Activated naive CD4-positive, alpha-beta T cell treated with anti-CD3 and anti-CD28 coated beads, Interleukin-2, amount 50 U/mL, for 16 hours (primary cell): ENCODE results near the gene LDLRAD3.
"Not testable (repeated sequence)": the region's sequence is repeated elsewhere in the genome, so short reads cannot be mapped to it uniquely, and the experiment has no call there.

Experiments
- DNase-seq: peaks from one replicate; pipeline ENCODE4 v3.0.0-alpha.2; 2020

LDLRAD3 gene

DNA sequence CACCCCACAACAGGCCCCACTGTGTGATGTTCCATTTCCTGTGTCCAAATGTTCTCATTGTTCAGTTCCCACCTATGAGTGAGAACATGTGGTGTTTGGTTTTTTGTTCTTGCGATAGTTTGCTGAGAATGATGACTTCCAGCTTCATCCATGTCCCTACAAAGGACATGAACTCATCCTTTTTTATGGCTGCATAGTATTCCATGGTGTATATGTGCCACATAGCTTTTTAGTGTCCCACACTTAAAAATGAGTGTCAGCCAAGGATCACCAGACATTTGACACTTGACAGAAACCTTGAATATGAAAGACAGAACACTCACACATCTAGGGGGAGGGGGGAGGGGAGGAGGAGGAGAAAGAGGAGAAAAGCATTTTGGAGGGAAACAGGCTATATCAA lies 245.9 kb downstream of the LDLRAD3 start:
- DNase-seq: not testable (repeated sequence)

DNA sequence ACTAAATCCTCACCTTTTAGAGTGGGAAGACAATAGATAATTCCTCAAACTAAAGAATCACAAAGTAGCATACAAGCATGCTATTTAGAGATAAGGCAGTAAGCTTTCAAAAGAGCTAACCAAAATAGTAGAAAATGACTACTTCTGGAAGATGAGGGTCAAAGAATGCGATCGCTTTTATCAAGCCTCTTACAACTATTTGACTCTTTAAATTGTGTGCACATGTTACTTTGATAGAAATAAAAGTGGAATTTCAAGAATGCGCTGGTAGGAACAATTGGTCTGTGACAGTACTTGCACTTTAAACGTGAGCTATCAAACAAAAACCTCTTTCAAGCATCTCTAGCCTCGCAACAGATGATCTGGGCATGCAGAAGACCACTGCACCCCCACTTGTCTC lies 248.1 kb downstream of the LDLRAD3 start:
- no peak for DNase-seq

DNA sequence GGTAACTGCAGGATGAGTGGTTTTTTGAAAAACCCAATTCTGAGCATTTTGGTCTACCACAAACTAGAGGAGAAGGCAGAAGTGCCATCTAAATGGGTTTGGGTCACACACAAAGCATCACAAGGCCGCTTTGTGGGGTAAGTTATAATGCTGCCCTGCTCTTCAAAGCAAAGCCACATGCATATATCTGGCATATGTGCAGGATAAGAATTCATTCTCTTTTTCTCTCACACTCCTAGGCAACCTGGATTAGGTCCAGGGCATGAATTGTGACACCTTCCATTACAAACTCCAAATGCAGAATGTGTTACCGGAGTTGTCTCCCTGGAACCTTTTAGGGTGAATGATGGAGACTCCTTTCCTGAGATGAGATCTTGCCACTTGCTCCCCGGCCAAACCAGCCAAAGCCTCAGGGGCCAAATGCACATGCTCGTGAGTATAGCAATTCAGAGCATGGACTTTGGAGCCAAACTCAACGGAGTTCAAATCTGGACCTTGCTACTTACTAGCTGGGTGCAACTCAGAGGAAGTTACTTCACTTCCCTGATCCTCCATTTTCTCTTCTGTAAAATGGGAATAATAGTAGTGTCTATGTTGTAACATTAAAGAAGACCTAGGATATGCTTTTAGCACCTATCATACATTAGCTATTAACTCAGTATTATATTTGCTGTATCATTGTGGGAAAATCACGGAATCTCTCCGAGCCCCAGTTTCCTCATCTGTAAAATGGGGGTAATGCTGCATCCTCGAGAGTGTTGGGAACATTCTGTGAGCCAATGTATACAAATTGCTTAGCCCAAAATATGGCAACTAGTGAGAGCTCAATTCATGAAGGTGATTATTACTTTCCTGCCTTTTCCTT lies 248.8 kb downstream of the LDLRAD3 start:
- no peak for DNase-seq

DNA sequence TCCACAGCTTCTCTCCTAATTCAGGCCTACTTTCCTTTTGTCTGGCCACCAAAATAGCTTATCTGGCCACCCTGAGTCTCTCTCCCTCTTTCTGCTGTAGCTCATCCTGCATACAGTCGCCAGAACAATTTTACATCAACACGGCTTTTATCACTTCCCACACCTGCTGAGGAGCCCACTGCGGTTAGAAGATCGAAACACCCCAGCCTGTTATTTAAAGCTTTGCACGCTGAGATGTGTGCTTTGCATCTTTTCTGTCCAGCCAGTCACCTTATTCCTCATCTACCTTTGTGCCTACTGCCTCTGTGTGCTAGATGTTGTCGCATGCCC lies 249.4 kb downstream of the LDLRAD3 start:
- no peak for DNase-seq

DNA sequence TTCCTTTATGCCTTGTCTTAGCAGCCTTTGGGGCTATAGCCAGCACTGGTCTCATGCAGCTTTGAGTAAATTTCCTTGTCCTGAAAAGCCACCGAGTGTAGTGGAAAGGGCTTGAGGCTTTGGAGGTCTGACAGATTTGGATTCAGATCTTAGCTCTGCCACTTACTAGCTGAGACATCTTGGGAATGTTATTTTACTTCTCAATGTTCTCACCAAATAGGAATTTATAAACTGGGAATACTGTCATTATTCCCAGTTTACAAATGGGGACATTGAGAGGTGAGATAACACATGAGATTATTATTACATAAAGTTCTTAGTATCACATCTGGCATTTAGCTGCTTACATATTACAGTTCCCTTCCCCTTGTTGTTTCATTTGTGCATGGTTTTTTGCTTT lies 249.9 kb downstream of the LDLRAD3 start:
- DNase-seq: no peak

DNA sequence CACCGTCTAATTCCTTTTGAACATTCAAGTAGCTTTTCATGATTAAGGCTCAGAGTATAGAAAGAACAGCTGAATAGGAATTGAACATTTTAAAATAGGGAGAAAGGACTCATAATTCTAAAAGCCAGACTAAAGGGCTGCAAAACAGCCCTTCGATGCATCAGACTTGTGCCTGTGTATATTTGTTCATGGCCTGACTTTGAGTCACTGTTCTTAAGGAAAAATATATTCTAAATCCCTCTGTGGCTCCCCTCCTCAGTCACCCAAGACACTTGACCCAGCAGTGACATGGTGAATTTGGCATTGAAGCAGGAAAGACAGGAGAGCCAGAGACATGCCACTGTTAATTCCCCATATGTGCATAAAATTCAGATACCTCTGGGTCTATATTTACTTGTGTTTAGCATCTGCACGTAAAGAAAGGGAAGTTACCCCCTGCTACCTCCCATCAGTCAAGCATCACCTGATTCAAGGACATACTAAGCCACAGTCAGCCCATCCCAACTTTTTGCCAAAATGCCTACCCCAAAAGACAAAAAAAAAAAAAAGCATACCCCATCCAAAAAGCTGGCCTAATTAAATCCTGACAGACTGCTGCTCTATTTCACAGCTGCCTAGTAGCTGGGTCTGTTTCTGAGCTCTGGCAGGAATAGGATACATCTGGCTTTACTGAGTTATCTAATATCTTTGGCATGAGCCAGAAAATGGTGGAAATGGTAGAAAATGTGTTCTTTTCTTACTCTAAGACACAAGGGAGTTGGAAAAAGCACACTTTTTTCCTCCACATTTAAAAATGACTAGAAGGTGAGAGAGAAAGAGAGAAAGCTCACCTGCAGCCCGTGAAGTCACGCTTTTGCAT lies 251.9 kb downstream of the LDLRAD3 start:
- no peak for DNase-seq

DNA sequence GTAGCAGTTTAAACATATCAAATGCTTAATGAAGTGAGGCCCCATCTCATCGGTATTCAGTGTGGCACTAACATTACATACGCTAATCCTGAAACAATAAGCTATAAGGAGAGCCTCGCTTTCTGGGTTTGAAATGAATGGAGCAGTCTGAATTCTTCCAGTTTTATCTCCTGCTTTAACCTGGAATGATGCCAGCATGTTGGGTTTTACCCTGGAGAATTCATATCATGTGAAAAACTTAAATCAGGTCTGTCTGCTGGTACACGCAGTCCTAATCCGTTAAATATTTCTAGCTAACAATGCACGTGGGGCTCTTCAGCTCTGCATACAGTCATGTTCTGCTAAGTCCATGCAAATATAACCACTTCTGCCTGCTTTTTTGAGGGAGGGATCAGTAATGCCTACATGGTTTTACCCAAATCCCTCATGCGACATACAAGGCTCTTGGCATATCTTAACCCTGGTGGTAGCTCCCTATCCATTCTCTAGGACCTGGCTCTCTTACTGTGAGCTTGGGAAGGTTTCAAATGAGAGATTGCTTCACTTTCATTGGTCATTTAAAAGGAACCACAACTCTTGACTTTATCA lies 252.6 kb downstream of the LDLRAD3 start:
- DNase-seq: no peak

DNA sequence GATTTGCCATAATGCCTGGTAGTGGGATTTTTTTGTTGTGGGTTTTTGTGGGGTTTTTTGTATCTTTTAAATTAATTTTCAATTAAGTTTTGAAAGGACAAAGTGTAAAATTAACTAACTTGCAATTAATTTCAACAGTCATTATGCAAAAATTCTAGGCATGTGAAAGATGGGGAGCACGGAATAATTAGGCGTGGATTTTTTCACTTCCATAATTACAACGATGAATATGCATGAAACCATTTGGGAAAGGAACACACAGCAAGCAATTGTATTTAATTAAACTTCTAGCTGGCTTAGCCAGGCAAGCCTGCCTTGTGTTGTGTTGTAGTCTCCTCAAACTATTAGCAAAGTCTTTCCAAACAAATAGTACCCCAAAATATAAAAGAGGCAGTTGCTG lies 257.5 kb downstream of the LDLRAD3 start:
- DNase-seq: no peak

DNA sequence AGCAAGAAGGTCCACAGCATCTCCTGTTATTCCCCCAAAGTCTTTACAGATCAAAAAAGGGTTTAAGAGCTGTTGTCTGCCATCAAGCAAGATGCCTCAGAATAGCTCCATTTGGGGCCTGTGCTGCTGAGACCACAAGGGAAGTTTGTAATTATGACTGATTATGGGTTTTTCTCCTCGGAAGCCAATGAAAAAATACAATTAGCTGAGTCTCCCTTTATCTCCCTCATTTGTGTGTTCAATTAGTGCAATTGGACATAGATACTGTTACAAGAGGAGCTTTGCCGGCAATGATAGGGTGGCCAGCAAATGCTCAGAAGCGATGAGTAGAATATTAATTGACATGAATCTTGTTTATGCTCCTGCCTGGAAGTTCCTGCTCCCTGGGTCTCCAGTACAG lies 261.7 kb downstream of the LDLRAD3 start:
- DNase-seq: no peak

DNA sequence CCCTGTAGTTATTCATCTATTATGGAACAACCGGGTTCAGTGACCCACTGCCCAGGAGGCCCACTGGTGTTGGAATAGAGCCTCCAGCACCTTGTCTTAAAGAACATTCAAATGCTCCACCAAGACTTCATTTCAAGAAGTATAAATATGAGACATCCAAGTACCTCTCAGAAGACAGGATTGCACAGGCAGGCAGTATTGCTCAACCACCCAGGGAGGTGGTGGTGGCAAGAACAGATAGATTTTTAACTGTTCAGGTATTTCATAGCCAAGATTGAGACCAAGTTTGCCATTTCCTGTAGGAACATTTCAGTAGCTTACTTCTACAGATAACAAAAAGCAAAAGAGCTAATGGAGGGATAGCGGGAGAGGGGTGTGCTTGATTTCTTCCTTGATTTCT lies 266.7 kb downstream of the LDLRAD3 start:
- no peak for DNase-seq

DNA sequence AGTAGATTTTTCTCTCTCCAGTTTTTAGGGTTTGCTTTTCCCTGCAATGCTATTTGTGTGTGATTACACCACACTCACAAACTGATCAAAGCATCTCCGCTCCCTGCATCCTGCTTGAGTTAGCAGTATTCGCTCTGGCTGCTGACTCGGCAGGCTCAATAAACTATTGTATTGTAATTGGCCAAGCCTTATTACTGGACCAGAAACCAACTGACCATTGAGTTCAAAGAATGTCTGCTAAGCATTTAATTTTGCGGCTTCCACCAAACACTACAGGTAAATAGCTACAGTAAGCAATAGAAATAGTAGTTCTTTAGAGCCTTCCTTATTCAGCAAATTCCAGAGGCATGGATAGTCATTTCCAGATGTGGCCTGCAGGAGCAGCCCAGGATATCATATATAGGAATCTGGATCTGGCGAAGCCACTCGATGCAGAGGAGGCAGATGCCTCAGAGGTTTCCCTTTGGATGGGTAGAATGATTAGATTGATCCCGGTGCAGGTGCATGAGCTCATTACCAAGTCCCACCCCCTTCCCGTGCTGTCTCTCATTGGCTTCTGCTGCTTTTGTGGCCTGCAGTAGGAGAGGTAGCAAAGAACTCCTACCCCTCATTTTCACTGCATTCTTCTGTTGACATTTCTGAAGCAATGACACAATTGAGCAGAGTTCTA lies 268.0 kb downstream of the LDLRAD3 start:
- DNase-seq: no peak

DNA sequence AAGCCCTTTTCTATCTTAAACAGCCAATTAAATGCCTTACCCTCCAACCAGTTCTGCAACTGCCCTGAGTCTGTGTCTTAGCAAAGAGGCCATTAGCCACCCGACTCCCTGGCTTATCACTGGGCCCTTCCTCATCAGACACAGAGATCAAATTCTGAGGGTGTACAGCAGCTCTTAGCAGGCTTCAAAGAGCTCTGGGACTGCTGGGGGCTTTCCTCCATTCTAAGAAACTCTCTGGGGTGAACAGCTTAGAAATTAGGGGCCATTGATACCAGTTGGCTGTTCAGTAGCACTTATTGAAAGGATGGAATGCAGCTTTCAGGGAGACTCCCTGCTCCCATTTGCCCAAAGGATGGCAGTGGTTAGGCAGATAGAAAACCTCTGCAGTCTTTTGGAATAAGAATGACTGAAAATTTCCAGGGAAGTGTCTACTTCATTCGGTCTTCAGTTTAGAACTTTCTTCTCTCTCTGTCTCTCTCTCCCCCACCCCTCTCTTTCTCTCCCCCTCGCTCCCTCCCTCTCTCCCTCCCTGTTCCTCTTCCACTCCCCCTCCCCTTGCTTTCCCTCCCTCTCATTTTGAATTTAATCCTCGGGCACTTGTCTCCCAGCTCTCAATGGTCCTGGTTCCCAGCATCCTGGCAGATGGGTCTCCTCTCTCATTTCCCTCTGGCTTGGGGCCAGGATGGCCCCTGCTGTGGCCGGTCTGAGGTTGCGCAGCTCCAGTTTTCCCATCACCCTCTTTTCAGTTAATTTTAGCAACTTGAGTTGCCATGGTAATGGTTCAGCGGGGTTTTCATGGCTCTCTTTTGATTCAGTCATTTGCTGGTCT lies 268.9 kb downstream of the LDLRAD3 start:
- DNase-seq: no peak

DNA sequence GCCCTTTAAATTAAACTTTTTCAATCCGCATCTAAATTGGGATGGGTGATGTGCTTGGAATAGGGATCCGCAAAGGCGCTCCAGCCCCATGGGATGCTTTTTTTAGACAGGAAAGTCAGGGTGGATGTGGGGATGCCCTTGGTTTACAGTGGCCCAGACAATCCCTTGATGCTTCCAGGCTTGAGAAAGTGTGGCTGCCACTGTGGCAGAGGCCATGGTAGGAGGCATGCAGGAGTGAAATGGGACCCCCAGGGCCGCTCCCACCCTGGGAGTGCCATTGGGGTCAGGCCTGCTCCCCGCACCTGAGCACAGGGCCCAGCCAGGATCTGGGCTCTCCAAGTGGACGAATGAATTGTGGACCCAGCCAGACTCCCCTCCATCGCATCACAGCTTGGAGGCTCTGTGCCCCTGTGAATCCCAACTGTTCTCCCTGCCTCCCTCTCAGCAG lies 269.6 kb downstream of the LDLRAD3 start:
- DNase-seq: no peak

DNA sequence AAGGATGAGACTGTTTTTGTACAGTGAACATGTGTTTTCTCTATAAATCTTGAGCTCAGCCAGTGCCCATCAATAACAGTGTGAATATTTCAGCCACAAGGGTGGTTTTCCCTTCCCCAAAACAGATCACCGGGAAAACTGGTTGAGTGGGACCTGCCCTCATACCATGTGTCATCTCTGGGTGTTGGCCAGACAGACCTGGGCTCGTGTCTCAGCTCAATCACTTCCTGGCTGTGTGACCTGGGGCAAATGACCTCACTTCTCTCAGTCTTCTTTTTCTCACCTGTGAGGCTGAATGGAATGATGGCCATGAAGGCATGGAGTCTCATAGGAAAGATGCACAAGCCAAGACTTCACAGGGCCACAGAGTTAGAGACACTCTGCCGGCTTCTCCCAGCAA lies 270.6 kb downstream of the LDLRAD3 start:
- no peak for DNase-seq

DNA sequence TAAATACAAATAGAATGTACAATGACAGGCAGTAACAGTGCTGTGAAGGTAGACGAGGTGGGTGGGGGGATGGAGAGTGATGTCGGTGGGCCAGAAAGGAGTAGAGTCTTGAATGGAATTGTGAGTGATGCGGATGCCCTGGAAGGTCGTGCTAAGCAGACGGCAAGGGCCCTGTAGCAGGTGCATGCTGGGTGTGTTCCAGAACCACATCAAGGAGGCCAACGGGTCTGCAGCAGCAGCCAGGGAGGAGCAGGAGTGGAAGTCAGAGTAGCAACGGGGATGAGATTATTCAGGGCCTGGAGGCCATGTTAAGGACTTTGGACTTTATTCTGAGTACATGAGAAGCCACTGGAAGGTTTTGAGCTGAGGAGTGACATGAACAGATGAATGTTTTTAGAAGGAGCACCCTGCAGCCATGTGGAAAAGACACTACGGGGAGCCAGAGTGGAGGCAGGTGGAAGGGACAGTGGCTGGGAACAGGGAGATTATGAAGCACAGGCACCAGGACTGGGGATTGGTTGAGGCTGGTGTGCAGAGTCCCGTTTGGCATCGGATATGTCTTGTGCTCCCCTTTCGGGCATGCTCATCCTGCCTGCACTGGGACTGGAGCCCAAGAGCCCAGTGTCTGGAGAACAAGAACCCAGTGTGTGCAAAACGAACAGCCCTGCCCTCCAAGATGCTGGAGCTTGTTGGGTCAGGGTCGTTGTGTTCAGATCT lies 271.3 kb downstream of the LDLRAD3 start:
- DNase-seq: no peak

DNA sequence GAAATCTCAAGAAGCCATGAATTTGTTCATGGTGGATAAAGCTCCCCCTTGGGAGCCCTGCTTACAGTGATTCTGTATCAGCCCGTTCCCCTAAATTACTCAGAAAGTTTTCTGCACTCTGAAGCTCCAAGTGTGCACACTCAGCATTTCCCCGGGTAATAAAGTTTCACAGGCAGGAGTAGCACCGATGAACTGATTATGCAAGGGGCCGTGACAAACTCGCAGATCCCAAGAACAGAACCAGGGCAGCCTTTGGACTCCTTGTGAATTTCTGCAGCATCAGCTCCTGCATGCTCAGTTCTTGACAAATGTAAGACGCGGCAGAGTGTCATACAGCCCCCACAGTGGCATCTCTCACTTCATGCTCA lies 271.8 kb downstream of the LDLRAD3 start:
- no peak for DNase-seq

DNA sequence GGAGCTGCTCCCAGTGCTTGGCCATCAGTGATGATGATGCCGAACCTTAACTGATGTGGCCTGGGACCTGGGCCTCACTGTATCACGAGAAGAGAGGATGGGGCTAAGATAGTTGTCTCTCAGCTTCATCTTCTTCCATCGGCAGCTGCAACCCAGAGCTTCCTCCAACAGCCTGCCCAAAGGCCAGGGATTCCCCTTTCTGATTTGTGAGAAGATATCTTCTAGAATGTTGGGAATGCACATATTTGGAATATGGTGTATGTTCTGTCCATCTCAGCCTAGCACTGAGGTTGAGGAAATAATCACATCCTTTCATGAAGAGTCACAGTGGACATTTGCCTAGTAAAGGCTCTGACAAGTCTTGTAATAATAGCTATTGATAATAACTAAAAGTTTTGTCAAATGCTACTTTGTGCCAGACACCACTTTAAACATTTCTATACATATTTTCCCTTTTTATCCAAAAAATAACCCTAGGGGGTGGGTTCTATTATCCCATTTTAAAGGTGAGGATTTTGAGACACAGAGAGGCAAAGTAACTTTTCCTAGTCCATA lies 272.3 kb downstream of the LDLRAD3 start:
- DNase-seq: no peak

DNA sequence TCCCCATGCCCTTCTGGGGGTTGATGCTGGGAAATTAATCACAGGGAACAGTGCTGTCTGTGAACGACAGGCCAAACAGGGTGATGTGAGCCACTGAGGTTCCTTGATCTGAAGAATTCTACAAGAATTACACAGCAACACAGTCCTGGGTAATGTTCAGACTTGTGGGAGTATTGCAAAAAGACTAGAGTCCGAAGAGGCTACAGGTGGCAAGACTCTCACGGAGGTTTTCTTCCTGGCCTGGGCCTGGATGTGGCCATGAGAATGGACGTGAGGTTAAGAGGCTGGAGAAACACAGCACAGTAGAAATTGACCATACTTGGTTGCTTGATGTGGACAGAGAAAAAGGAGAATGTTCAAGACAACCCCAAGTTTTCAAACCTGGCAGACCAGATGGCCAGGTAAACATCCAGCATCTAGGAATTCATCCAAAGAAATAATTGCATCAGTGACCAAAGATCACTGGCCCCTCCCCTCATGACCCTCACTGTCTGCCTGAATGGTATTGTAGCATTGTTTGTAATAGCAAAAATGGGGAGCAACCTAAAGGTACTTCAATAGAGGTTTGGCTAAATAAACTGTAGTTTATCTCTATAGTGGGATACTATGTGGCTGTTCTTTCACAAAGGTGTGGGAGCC lies 274.5 kb downstream of the LDLRAD3 start:
- no peak for DNase-seq

DNA sequence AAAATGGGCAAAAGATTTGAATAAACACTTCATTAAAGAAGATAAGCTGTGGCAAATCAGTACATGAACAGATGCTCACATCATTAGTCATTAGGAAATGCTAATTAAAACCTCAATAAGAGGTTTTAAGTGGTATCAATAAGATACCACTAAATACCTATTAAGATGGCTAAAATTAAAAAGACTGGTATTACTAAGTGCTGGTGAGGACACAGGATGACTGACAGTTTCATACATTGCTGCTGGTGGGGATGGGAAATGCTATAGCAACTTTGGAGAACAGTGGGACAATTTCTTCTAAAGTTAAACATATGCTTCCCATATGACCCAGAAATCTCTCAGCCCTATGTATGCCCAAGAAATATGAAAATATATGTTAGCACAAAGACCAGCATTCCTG lies 276.1 kb downstream of the LDLRAD3 start:
- DNase-seq: no peak

DNA sequence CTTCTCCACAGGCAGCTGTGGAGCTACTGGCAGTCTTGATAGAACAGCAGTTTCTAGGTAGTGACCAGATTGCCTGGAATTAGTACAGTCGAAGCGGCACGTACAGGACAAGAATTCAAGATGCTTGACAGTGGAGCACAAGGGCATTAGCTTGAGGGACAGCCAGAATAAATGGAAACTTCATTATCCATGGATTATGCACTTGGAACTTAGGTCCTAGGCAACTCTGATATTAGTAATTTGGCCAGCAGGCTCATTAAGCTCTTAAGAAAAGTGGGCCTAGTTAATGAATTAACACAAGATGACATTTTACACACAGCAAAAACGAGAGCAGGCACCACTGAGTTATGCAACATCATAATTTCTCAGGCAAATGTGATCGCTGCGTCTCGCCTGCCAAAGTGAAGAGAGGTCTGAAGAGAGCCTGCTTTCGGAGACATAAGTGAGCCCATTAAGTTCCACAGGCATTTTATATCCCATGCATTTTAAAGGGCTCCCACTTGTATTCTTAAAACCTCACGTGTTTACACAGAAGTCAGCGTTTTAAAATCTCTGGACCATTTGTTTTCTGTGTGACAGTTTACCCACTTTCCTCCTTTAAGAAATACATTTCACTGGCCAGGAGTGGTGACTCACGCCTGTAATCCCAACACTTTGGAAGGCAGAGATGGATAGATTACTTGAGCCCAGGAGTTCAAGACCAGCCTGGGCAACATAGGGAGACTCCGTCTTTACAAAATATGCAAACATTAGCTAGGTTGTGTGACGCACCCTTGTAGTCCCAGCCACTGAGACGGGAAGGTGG lies 279.2 kb downstream of the LDLRAD3 start:
- DNase-seq: no peak
